ENCODE results near the gene COL27A1. TPM values are rescaled to one million over a fixed set of nuclear protein-coding genes. Genes with fewer than 3 reads are reported as not detected.
"Not testable (repeated sequence)": the region's sequence is repeated elsewhere in the genome, so short reads cannot be mapped to it uniquely, and the experiment has no call there.

The COL27A1 gene
- total RNA-seq, 1 donor from 2014 or later: 6.4 TPM

DNA sequence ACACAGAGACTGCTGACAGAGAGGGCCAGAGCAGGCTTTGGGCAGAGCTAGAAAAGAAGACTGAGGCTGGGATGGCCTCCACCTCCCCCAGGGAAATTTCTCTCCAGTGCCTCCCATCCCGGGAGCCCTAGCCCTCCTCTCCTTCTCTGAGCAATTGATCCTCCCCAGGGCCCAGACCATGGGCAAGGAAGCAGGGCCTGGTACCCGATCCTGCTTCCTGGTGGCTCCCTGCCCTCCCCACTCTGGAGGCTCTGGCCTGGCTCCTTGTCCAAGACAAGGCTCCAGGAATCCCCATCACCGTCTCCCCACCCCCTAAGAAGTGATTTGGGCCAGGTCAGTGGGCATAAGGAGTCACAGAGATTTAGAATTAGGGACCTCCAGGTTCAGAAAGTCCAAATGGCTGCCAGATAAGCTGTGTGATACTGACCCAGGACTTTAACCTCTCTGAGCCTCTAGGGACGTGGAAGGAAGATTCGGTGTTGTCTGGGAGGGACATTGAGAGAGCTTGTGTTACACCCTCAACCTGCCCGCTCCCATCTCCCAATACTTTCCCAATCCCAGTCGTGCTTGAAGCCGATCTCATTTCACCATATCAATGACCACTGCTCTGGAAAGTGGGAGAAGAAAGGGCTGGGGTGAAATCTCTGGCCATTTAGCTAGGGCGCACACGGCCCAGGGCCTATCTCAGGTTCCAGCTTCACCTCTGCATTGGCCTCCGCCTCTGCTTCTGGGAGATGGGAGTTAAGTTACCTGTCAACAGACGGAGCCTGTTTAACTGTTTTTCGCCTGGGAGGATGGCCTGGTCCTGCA, 30.5 kb upstream of the COL27A1 start:
- H3K4me1 ChIP-seq: peaks cover 12% of the 10 kb centered on the region
- no peak for DNase-seq
- H3K27ac ChIP-seq (replicated peaks): no peak overlapping the region
- TF ChIP-seq, protein P1, sequence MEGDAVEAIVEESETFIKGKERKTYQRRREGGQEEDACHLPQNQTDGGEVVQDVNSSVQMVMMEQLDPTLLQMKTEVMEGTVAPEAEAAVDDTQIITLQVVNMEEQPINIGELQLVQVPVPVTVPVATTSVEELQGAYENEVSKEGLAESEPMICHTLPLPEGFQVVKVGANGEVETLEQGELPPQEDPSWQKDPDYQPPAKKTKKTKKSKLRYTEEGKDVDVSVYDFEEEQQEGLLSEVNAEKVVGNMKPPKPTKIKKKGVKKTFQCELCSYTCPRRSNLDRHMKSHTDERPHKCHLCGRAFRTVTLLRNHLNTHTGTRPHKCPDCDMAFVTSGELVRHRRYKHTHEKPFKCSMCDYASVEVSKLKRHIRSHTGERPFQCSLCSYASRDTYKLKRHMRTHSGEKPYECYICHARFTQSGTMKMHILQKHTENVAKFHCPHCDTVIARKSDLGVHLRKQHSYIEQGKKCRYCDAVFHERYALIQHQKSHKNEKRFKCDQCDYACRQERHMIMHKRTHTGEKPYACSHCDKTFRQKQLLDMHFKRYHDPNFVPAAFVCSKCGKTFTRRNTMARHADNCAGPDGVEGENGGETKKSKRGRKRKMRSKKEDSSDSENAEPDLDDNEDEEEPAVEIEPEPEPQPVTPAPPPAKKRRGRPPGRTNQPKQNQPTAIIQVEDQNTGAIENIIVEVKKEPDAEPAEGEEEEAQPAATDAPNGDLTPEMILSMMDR (IDR thresholded peaks at IDR 0.05; ENCODE audit: borderline replicate concordance): no peak
- no peaks in the 10 kb centered on the region for H3K36me3 ChIP-seq
- peaks cover 10% of the 10 kb centered on the region for H3K9me3 ChIP-seq (replicated peaks)
- intact Hi-C loops (cut with micrococcal nuclease): no loop called here
- no peak overlapping the region for H3K4me3 ChIP-seq
- H3K27me3 ChIP-seq (ENCODE audit: low read depth): no peaks in the 10 kb centered on the region

DNA sequence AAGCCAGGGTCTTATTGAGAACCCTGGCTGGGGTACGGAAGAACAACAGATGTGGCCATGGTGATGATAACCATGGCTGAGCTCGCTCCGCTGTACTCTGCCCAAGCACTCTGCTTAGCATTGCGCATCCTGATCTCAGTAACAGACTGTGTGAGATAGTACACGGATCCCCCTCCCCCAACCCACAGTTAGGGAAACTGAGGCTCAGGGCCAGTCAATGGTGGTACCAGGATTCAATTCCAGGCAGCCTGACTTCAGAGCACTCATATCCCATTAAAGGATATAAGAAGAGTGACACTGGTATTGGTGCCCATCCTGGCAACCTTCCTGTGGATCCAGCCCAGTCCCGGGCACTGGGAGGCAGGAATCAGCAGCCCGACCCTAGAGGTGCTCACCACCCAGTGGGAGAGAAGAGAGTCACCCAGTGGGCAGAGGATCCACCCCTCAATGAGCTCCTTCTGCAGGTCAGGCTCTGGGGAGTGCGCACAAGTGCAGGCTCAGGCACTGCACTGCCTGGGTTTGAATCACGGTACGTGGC, 29.8 kb upstream of the COL27A1 start:
- Histone ChIP-seq H3K27me3 (ENCODE audit: low read depth) (no peaks in the 10 kb centered on the region), H3K4me1 (peaks cover 18% of the 10 kb centered on the region), H3K27ac (replicated peaks) (no peak overlapping the region), H3K9me3 (replicated peaks) (peaks cover 10% of the 10 kb centered on the region), H3K4me3 (no peak overlapping the region), H3K36me3 (no peaks in the 10 kb centered on the region)
- intact Hi-C loops (cut with micrococcal nuclease): no loop called here
- TF ChIP-seq, protein P1 (IDR thresholded peaks at IDR 0.05; ENCODE audit: borderline replicate concordance): no peak
- DNase-seq: no peak

DNA sequence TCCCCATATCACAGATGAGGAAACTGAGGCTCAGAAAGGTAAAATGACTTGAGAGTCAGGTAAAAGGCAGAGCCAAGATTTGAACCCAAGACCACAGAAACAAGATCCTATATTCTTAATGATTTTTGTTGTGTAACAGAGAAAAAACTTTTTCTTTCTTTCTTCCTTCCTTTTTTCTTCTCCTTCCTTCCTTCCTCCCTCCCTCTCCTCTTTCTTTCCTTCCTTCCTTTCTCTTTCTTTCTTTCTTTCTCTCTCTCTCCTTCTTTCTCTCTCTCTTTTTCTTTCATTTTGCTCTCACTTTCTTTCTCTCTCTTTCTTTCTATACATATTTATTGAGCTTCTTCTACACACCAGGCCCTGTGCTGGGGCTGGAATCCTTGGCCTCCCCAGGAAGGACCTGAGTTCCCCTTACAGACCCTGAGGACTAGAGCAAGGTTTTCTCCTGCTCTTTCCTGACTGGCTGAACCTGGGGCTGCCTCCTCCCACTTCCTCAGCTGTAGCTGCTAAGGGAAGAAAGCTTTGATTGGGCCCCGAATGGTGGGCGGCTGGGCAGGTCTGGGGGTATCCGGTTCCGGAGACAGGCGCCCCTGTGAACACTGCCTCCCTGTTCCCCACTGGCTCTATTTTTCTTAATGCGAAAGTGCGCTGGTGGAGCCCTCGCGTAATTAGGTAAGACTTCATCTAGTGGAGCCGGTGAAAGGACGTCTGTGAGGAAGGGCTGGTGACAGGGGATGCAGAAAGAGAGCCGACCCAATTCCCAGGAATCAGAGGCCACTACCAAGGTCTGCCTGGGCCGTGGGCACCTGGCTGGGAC, 28.9 kb upstream of the COL27A1 start:
- TF ChIP-seq, protein P1 (IDR thresholded peaks at IDR 0.05; ENCODE audit: borderline replicate concordance): no peak
- H3K9me3 ChIP-seq (replicated peaks): peaks cover 10% of the 10 kb centered on the region
- intact Hi-C loops (cut with micrococcal nuclease): no loop called here

DNA sequence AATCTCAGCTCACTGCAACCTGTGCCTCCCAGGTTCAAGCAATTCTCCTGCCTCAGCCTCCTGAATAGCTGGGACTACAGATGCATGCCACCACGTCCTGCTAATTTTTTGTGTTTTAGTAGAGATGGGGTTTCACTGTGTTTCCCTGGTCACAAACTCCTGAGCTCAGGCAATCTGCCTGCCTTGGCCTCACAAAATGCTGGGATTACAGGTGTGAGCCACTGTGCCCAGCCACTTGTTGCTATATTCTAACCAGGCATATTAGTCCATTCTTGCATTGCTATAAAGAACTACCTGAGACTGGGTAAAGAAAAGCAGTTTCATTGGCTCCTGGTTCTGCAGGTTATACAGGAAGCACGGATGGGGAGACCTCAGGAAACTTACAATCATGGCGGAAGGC, 26.6 kb upstream of the COL27A1 start:
- DNase-seq; H3K27me3 ChIP-seq (ENCODE audit: low read depth); H3K27ac ChIP-seq (replicated peaks); H3K4me3 ChIP-seq; H3K36me3 ChIP-seq; intact Hi-C loops (cut with micrococcal nuclease): not testable (repeated sequence)
- Histone ChIP-seq H3K9me3 (replicated peaks) (peaks cover 10% of the 10 kb centered on the region), H3K4me1 (peaks cover 37% of the 10 kb centered on the region)

More for the DNA sequence above, 28.9 kb upstream of the COL27A1 start:
- no peaks in the 10 kb centered on the region for H3K36me3 ChIP-seq
- H3K27ac ChIP-seq (replicated peaks): no peak overlapping the region
- H3K4me3 ChIP-seq: no peak overlapping the region
- no peaks in the 10 kb centered on the region for H3K27me3 ChIP-seq (ENCODE audit: low read depth)
- no peak for DNase-seq
- peaks cover 27% of the 10 kb centered on the region for H3K4me1 ChIP-seq

DNA sequence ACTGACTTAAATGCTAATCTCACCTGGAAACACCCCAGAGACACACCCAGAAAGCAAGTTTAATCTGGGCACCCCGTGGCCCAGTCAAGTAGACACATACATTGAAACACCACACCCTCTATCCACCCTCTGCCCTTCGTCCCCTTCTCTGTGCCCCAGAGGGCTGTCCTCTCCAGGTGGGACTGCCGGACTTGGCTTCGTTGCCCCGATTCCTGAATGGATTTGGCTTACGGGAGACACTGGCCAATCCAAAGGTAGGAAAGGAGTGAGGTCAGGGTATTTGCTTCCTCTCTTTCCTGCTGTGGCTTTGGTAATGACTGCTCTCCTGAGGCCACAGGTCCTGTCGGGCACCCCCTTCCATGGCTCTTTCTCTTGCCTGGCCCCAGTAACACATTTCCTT, 25.2 kb upstream of the COL27A1 start:
- Histone ChIP-seq H3K4me3 (no peak overlapping the region), H3K9me3 (replicated peaks) (peaks cover 10% of the 10 kb centered on the region), H3K4me1 (peaks cover 25% of the 10 kb centered on the region), H3K27ac (replicated peaks) (no peak overlapping the region), H3K36me3 (no peaks in the 10 kb centered on the region), H3K27me3 (ENCODE audit: low read depth) (no peaks in the 10 kb centered on the region)
- intact Hi-C loops (cut with micrococcal nuclease): no loop called here
- no peak for DNase-seq
- TF ChIP-seq, protein P1 (IDR thresholded peaks at IDR 0.05; ENCODE audit: borderline replicate concordance): no peak
